Hematopoietic multipotent progenitor cell treated with erythropoietin and hydrocortisone succinate and interleukin-3 and kit ligand, for 6 days (in vitro differentiated cells): ENCODE measurements around the gene MAN1C1.

Experiments
- DNase-seq: peaks from one replicate; pipeline ENCODE4 v3.0.0-alpha.2; 2015

The MAN1C1 gene

GRCh38 chr1:25790472-25790871, 173.9 kb downstream of the MAN1C1 start:
- DNase-seq = no peak

- no peak for DNase-seq
Observed at GRCh38 chr1:25792115-25792514, 175.5 kb downstream of the MAN1C1 start.

DNA sequence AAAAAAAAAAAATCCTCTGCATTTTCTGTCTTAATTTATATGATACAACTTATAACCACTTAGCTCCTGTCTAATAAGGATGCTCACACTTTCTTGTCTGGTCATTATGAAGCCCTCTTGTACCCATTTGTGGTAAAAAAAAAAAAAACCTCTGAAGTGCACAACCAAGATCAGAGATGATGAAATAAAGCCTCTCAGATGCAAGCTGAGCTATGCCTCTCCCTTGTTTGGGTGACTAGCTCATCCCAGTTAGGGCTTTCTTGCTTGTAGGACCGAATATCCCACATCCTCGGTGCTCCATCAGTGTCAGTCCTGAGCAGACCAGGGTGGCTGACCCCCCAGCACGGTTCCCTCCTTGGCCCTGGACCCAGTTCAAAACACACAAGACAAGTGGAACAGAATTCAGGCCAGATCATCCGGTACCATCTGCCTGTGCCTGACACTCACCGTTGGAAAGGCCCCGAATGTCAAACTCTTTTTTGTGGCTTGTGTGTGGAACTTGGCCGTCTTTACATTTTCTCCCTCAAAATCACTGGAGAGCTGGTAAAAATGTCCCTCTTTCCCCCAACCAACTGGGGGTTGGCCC, 177.1 kb downstream of the MAN1C1 start:
- DNase-seq = no peak

DNA sequence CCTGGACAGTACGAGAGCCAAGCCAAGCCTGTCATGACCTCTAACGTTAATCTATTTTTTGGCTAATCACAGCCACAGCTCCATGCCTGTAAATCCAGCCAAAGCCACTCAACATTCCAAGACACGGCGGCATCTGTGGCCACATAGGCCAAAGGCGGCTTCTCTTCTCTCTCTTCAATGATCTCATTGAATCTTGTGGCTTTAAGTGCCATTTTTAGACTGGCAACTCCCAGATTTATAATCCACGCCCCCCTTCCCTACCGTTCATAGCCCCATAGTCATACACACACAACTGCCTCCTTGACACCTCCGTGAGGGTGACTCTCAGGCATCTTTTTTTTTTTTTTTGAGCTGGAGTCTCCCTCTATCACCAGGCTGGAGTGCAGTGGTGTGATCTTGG, 177.7 kb downstream of the MAN1C1 start:
- DNase-seq = no peak

DNA sequence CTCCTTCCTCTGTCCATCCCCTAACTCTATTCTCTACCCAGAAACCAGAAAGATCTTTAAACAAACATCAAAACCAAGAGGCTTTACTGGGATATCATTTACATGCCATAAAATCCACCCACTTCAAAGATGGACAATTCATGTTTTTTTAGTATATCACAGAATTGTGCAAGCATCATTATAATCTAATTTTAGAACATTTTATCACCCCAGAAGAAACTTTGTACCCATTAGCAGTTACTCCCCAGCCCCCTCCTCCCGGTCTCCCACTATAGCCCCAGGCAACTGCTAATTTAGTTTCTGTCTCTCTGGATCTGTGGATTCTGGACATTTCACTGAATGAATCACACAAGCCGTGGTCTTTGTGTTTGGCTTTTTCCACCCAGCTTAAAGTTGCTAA, 178.6 kb downstream of the MAN1C1 start:
- DNase-seq = no peak

DNA sequence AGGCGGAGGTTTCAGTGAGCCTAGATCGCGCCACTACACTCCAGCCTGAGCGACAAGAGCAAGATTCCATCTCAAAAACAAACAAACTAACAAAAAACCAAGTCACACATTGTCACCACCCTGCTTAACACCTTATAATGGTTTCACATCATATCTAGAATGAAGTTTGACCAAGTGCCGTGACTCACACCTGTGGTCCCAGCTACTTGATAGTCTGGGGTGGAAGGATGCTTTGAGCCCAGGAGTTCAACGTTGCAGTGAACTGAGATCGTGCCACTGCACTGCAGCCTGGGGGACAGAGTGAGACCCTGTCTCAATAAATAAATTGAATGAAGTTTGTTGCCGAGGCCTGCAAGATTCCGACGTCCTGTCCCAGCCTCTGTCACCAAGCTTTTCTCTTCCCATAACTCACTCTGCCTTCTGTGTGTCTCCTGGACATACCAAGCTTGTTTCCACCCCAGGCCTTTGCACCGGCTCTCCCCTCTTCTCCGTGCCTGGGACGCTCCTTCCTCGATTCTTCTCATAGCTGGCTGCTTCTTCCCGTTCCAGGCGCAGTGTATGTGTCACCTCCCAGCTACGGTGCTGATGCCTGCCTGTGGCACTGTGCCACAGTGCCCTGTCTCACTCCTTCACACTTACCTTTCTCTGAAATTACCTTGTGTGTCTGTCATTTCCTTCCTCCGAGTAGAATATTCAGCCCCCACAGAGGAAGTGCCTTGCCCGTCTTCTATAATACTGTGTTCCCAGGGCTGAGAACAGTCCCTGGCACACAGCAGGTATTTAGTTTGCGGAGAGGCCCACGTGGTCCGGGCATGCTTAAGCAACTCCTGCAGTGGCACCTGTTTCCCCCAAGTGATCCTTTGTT, 179.6 kb downstream of the MAN1C1 start:
- no peak for DNase-seq

DNA sequence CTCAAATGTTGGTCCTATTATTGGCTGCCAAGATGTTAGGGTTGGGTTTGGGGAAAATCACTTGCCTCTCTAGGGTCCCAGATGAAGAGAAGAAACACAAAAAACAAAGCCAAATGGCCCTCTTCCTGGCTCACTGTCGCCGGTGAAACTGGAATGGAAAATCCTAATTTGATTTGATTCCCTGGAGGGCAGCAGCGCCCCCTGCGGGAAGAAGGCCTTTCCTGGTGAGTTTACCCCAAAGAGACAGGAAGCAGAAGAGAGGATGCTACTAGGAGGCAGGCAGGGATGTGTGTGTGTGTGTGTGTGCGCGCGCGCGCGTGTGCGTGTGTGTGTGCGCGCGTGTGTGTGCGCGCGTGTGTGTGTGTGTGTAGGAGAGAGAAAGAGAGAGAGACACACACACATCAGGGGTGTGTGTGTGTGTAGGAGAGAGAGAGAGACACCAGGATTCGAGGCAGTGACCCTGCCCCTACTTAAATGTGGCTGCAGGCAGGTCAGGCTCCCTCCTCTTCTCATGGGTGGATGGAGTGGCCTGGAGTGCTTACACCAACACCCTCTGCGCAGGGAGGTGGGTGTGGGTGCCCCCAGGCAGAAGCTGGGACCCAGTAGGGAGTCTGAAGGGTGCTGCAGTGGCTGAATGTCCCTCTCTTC, 180.3 kb downstream of the MAN1C1 start:
- peak; percentile 89 for DNase-seq

- peak; percentile 82 for DNase-seq
Observed at GRCh38 chr1:25797939-25798338, 181.3 kb downstream of the MAN1C1 start.

DNA sequence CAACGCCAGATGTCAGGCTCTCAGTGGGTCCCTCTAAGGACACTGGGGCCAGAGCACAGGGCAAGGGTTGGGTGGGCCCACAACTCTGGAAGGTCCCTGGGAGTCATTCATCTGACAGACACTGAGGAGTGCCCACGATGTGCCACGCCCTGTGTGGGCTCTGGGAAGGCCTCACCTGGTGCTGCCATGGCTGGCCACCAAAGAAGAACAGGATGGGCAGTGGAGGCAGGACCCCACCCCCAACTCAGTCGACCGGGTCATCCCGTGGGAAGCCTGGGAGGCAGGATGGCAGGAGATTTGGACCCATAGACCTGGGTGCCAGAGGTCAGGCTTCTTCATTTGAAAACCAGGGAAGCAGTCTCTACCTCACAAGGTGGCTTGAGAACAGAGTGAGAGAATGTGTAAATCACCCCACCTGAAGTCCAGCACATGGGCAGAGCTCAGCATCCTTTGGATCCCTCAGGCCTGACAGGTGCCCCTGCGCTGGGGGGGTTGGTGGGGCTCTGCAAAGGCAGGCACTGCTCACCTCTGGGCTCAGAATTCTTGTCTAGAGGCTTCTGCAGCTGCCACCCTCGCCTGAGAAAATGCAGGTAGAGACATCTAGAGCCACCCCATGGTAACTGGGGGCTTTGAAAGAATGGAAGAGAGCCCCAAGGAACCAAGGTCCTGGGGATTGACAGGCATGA, 182.2 kb downstream of the MAN1C1 start:
- no peak for DNase-seq

DNA sequence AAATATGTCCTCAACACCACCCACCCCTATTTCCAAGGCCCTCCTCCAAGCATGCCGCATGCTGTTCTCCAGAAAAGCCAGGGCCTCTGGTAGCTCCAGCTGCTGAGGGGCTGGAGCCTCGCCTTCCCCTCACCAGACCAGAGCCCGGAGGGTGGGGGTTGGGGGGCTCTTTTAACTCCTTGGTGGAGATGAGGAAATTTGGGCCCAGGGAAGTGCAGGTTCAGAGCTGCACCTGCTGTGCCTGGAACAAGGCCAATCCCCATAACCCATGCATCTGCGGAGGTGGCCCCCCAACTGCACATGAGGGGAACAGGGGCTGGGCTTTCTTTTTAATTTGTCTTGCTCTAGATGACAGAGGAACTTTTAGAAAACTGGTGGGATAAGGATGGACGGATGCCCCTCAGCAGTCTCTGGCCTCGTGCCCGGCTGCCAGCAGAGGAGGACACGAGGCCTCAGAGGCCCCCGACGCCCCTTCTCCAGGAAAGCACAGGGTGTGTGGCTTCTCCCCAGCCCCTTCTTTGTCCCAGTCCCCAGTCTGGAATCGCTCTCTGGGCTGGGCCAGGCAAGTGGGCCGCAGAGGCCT, 182.9 kb downstream of the MAN1C1 start:
- no peak for DNase-seq

GRCh38 chr1:25799935-25800702, 183.5 kb downstream of the MAN1C1 start, which contains the start of gene SELENON:
Gene SELENON, plus strand, starts transcription at chr1:25800193. Its CDS starts 38 bp downstream, at chr1:25800231.
- DNase-seq = peak; percentile 49

GRCh38 chr1:25800703-25801377, 184.2 kb downstream of the MAN1C1 start:
- DNase-seq = no peak

GRCh38 chr1:25802915-25803314, 186.3 kb downstream of the MAN1C1 start:
- DNase-seq = peak; percentile 73

GRCh38 chr1:25803368-25803767, 186.8 kb downstream of the MAN1C1 start:
- DNase-seq = no peak

DNA sequence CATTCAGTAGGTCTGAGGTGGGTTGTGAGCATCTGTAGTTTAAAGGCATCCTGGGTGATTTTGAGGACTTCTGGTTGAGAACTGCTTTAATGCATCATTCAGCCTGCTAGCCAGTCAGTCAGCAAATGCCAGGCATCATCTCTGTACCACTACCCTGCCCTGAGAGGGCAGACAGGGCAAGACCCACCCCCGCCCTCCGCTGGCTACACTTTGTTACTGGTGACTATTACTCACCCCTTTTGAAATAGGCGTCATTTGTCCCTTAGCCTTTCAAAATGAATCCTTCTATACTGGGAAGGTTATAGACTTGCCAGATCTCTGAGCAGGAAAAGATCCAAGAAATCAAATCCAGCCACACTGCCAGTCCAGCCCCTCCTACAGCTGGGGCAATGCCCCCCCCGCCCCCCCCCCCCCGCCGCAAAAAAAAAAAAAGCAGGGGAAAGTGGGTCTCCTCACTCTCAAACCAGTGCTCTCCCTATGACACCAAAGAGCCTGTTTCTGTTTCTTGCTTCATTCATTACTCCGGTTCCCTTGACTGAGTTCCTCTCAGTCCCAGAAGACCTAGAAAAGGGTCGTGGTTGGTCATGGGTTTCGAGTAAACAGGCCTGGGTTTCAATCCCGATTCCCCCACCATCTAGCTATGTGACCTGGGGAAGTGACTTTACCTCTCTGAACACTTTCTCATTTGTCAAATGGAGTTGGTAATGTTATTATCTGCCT, 187.8 kb downstream of the MAN1C1 start:
- no peak for DNase-seq

- no peak for DNase-seq
Observed at GRCh38 chr1:25804964-25805862, 188.6 kb downstream of the MAN1C1 start.

DNA sequence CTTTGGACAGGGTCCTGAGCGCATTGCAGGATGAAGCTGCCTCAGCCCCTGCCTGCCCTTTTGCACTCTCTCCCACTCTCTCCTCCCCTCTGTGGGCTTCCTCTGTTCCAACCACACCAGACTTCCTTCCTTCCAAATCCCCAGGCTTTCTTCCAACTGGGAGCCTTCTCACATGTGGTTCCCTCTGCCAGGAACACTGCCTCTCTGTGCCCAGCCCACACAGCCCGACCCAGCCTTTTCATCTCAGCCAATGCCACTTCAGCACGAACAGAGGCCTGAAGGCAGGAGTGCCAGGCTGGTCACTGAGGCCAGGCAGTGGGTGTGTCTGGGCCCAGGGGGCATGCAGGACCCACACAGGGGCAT, 189.3 kb downstream of the MAN1C1 start:
- DNase-seq = no peak

DNA sequence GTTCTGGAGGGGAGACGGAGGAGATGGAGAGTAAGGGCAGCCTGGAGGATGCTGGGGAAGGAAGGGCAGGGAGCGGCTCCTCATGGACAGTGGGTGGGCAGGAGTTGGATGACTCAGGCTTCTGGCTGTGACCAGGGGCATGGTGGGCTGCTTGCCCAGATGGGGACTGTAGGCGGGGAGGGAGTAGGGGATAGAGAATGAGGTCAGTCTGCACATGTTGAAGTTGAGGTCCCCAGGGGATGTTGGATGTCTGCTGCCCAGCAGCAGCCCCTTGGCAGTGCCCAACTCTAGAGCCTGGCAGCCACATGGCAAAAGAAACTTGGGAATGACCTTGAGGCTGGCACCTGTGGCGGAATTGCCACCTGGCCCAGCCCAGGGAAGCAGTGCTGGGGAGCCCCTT, 189.8 kb downstream of the MAN1C1 start:
- DNase-seq = no peak

GRCh38 chr1:25807480-25808390, 191.1 kb downstream of the MAN1C1 start:
- DNase-seq = no peak
